ENCODE data around the gene RPS6KA5. TPM values are rescaled to one million over a fixed set of nuclear protein-coding genes. Genes with fewer than 3 reads are reported as not detected.
"Not testable (repeated sequence)": the region's sequence is repeated elsewhere in the genome, so short reads cannot be mapped to it uniquely, and the experiment has no call there.

The RPS6KA5 gene
- polyA plus RNA-seq (ENCODE audit: insufficient read length in 12 of 12) = 10 to 100 TPM in 2 of 12 donors, 1 to 10 TPM in 9, not detected in 1; 6.0 to 14.3 (median 8.7) TPM
- long read RNA-seq, donor 1, full-length matches to known transcripts = 1 of 1 reads
- long read RNA-seq, donor 1, partial matches to known transcripts = 0 of 1 reads
- long read RNA-seq, donor 1, other reads (novel, unspliced or antisense) = 0 of 1 reads
- long read RNA-seq, donor 2 = 0 reads
- long read RNA-seq, donor 3, full-length matches to known transcripts = 2 of 2 reads
- long read RNA-seq, donor 3, partial matches to known transcripts = 0 of 2 reads
- long read RNA-seq, donor 3, other reads (novel, unspliced or antisense) = 0 of 2 reads
- long read RNA-seq, donor 4, partial matches to known transcripts = 7 of 7 reads
- long read RNA-seq, donor 4, other reads (novel, unspliced or antisense) = 0 of 7 reads
- long read RNA-seq, donor 5, full-length matches to known transcripts = 2 of 2 reads
- long read RNA-seq, donor 5, partial matches to known transcripts = 0 of 2 reads
- long read RNA-seq, donor 5, other reads (novel, unspliced or antisense) = 0 of 2 reads
- long read RNA-seq, donor 6, full-length matches to known transcripts = 3 of 3 reads
- long read RNA-seq, donor 6, partial matches to known transcripts = 0 of 3 reads
- long read RNA-seq, donor 6, other reads (novel, unspliced or antisense) = 0 of 3 reads
- long read RNA-seq, donor 7 = 0 reads
- long read RNA-seq, donor 8, full-length matches to known transcripts = 4 of 4 reads
- long read RNA-seq, donor 8, partial matches to known transcripts = 0 of 4 reads
- long read RNA-seq, donor 8, other reads (novel, unspliced or antisense) = 0 of 4 reads
- long read RNA-seq, donor 9, full-length matches to known transcripts = 2 of 2 reads
- long read RNA-seq, donor 9, partial matches to known transcripts = 0 of 2 reads
- long read RNA-seq, donor 9, other reads (novel, unspliced or antisense) = 0 of 2 reads
- long read RNA-seq, donor 10, full-length matches to known transcripts = 1 of 1 reads
- long read RNA-seq, donor 10, partial matches to known transcripts = 0 of 1 reads
- long read RNA-seq, donor 10, other reads (novel, unspliced or antisense) = 0 of 1 reads
- long read RNA-seq, donor 11 = 0 reads

DNA sequence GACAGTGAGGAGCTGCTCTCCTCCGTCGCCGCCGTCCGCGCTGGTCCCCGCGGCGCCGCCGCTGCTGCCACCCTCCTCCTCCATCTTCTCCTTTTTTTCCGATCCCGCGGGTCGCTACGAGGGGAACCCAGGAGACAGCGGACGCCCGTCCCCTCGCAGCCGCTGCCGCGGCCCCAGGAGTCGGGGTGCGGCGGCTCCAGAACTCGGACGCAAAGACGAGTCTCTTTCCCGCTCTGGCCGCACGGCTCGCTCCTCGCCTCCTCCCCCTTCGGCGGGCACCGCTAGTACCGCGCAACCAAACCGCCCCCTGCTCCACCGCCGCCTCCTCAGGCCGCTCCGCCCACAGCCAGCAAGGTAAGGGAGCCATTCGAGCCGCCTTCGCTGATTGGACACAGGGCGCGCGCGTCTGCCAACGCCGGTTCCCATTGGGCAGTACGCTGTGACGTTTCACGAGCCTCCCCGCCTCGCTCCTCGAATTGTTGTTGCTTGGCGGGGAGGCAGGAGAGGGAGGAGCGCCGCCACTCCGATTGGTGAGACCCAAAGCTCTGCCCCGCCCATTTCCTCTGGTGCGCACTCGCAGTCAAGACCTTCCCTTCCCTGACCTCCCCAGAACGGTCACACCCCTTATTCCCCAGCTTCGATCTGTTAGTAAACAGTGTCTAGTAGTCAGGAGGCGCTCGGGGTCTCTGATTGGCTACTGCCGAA, at the start of gene RPS6KA5:
RPS6KA5 (minus strand) TSS at position 291 of the 705 bp plus-strand sequence; CDS start at position 84, 207 bp downstream.
- peak; percentile 100 for DNase-seq

GRCh38 chr14:91108941-91109611, 48.6 kb upstream of the RPS6KA5 start:
- no peak for DNase-seq

- no peak for DNase-seq
Observed at GRCh38 chr14:91103116-91103515, 42.7 kb upstream of the RPS6KA5 start.

DNA sequence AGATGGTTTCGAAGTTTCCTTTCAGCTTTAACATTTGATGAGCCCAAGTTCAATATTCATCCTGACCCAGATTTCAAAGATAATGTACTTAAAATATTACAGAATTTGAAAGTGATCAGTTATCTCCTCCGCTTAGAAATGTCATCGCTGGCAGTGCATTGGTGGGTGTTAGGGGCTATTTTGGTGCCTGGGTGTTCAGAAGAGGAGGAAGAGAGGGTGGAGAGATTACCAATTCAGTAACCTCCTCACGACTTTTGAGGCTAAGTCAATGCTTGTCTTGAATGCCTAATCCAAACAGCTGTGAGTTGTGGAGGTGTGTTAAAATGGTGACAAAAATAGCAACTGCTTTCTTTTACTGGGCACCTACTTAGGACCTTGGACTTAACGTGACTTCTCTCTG, 39.7 kb upstream of the RPS6KA5 start:
- no peak for DNase-seq

- no peak for DNase-seq
Observed at GRCh38 chr14:91098591-91098990, 38.1 kb upstream of the RPS6KA5 start.

- DNase-seq = not testable (repeated sequence)
Observed at GRCh38 chr14:91097657-91098056, 37.2 kb upstream of the RPS6KA5 start.

GRCh38 chr14:91095178-91095577, 34.7 kb upstream of the RPS6KA5 start:
- DNase-seq = no peak

- DNase-seq = no peak
Observed at GRCh38 chr14:91094772-91095171, 34.3 kb upstream of the RPS6KA5 start.

GRCh38 chr14:91093743-91094472, 33.5 kb upstream of the RPS6KA5 start:
- DNase-seq = not testable (repeated sequence)

DNA sequence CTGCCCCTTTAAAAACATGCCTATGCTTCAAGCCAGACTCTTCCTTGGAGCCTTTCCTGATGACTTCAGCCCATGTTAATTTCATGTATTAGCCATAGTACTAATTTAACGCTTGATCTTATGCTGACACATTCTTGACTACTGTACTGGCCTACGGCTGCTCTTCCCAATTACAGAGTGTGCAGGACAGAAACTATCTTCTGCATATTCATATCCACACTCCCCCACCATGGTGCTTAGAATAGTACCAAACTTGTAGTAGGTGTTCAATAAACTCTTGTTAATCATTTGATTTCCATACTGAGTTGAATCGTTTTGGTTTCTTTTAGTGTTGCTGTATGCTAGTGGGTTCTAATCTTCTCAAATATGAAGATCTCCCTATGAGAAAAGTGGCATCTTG, 31.6 kb upstream of the RPS6KA5 start:
- no peak for DNase-seq

- no peak for DNase-seq
Observed at GRCh38 chr14:91090743-91091142, 30.3 kb upstream of the RPS6KA5 start.

- no peak for DNase-seq
Observed at GRCh38 chr14:91089958-91090535, 29.6 kb upstream of the RPS6KA5 start.

- no peak for DNase-seq
Observed at GRCh38 chr14:91088585-91089235, 28.3 kb upstream of the RPS6KA5 start.

DNA sequence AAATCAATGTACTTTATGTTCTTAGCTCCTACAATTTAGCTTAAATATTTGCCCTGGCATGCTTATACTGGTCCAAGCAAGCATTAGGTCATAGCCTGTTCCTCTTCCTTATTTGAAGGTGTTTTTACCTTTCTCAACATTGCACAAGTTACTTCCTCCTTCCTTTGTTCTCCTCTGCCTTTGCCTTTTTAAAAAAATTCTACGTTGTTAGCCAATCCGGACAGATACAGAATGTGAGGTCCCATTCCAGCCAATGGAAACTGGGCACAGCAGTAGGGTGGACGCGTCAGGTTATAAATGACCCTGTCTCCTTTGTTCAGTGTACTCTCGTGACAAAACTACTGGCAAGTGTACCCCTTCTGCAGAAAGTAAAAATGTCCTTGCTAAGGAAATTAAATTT, 27.0 kb upstream of the RPS6KA5 start:
- not testable (repeated sequence) for DNase-seq

DNA sequence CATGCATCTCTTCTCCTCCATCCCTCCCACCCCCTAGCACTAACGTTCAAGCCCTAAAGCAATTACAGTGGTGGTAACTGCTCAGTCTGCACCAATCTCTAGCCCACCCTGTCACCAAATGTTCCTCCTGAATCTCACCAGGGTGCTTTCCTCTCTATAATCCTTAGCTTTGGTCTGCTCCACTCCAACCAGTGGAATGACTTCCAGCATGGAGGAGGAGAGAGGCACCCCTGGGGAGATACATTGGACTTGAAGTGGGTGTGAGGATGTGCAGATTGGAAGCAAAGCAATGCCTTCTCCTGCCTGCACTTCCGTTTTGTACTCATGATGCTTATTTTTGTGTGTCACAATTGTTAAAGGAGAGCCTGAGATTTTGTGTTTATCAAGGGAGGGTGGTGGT, 24.1 kb upstream of the RPS6KA5 start:
- DNase-seq = no peak

DNA sequence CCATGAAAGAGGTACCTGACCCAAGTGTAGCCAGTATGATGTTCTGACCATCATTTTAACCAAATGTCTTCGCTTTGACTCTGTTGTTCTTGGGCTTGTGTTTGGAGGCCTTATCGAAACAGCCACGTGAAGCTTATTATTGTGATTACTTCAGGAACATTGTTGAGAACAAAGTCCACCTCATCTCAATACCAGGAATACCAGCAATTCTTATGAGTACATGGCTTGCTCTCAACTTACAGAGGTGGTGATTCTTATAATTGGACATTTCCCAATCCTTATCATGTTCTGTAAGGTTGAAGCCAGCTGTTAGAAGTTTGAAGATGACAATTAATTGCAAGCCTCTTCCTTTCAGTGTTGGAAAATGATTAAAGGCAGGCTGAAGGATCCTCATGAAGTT, 21.8 kb upstream of the RPS6KA5 start:
- no peak for DNase-seq

- DNase-seq = no peak
Observed at GRCh38 chr14:91080071-91080470, 19.6 kb upstream of the RPS6KA5 start.

DNA sequence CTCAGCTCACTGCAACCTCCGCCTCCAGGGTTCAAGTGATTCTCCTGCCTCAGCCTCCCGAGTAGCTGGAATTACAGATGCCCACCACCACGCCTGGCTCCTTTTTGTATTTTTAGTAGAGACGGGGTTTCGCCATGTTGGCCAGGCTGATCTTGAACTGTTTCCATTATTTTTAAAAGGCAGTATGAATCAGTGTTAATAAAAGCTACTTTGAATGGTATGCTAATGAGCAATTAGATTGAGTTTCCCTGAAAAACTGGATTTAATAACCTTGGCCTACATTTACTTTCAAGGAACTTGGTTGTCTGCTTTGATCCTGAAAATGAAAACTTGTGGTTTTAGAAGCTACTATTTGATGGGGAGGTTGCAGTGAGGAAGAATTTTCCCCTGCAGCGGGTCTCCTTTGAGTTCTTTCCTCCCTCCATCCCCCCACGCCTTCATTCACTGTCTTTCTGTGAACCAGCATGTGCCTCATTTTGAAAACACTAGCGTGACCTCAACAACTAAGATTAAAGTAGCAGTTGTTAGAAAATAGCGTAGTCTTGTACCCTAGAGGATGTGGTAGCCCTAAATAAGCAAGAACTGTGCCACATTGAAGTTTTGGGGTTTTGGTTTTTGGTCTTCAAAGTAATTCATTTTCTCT, 17.8 kb upstream of the RPS6KA5 start:
- DNase-seq = no peak

DNA sequence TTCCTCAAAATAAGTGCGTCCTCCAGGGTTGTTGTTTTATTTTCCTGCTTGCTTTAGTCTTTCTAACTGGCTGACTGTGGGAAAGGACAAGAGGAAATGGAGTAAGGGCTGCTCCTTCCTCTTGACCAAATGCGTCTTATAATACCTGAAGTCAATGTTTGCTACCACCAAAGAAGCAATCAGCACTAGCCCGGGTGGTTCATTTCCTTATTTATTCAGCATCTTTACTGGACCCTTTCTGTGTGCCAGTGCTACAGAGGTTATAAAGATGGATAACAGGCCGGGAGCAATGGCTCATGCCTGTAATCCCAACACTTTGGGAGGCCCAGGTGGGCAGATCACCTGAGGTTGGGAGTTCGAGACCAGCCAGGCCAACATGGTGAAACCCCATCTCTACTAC, 15.1 kb upstream of the RPS6KA5 start:
- DNase-seq = no peak
